ENCODE measurements around the gene GTF3C5. TPM values are rescaled to one million over a fixed set of nuclear protein-coding genes. Genes with fewer than 3 reads are reported as not detected.

The GTF3C5 gene
- total and polyA plus RNA-seq, 12 donors: 29.4 to 79.1 (median 36.6) TPM

DNA sequence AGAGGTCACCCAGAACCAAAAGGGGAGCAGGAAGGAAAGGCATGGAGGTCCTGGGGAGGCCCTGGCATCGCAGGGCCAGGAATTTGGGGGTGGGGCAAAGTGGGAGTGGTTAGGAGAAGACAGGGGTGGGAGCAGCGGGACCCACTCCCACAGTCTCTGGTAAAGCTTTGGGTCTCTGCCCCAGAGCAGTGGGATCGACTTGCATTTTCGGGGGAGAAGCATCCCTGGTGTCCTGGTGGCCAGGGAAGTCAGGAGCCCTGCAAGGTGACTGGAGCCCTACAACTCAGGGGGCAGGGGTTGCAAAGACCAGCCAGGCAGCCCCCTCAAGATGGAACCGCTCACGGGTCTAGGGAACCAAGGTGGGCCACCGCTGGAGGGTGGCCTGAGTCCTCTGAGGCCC is 22.4 kb upstream of the GTF3C5 start:
- peaks cover 0 to 35% (median 7%) of the 10 kb centered on the region in 7 donors for H3K27me3 ChIP-seq
- WGBS, 2 donors: 73 to 79% methylated on average over 7 of the region's 7 CpGs

GRCh38 chr9:133008824-133009223 is 22.0 kb upstream of the GTF3C5 start:
- TF ChIP-seq, protein P1, sequence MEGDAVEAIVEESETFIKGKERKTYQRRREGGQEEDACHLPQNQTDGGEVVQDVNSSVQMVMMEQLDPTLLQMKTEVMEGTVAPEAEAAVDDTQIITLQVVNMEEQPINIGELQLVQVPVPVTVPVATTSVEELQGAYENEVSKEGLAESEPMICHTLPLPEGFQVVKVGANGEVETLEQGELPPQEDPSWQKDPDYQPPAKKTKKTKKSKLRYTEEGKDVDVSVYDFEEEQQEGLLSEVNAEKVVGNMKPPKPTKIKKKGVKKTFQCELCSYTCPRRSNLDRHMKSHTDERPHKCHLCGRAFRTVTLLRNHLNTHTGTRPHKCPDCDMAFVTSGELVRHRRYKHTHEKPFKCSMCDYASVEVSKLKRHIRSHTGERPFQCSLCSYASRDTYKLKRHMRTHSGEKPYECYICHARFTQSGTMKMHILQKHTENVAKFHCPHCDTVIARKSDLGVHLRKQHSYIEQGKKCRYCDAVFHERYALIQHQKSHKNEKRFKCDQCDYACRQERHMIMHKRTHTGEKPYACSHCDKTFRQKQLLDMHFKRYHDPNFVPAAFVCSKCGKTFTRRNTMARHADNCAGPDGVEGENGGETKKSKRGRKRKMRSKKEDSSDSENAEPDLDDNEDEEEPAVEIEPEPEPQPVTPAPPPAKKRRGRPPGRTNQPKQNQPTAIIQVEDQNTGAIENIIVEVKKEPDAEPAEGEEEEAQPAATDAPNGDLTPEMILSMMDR (IDR thresholded peaks at IDR 0.05): no peak
- Histone ChIP-seq H3K36me3 (no peaks in the 10 kb centered on the region), H3K9me3 (peaks cover 0 to 18% (median 9%) of the 10 kb centered on the region in 11 donors), H3K4me1 (no peaks in the 10 kb centered on the region), H3K27ac (no peak overlapping the region), H3K4me3 (no peak overlapping the region), H3K27me3 (peaks cover 0 to 31% (median 2%) of the 10 kb centered on the region in 7 donors)
- WGBS, 2 donors: 78 to 91% methylated on average over 2 of the region's 2 CpGs
- intact Hi-C loops (cut with DNase I): no loop called here
- DNase-seq: no peak
- no peak for ATAC-seq

More for the DNA sequence above, 22.4 kb upstream of the GTF3C5 start:
- ATAC-seq: no peak
- Histone ChIP-seq H3K9me3 (peaks cover 0 to 16% (median 9%) of the 10 kb centered on the region in 11 donors), H3K27ac (no peak overlapping the region), H3K36me3 (no peaks in the 10 kb centered on the region), H3K4me3 (no peak overlapping the region), H3K4me1 (no peaks in the 10 kb centered on the region)
- intact Hi-C loops (cut with DNase I): no loop called here
- TF ChIP-seq, protein P1 (IDR thresholded peaks at IDR 0.05): no peak
- no peak for DNase-seq

DNA sequence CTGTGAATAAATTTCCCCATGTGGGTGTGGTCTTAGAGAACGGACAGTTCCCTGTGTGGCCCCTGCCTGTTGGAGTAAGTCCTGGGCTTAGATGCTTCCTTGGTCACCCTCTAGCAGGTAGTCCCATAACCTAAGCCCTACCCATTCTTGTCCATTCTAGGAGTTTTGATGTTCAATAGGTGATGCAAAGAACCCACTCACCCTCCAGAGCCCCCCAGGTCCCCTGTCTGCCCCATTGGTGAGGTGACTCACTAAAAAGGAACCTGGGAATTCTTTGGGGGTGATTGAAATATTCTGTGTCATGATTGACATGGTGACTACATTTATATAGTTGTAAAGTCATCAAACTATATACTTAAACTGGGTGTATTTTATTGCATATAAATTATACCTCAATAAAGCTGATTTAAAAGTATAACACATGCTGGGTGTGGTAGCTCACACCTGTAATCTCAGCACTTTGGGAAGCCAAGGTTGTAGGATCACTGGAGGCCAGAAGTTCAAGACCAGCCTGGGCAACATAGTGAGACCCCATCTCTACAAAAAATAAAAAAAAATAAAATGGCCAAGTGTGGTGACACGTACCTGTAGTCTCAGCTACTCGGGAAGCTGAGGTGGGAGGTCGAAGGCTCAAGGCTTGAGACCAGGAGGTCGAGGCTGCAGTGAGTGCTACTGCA is 20.8 kb upstream of the GTF3C5 start:
- H3K27me3 ChIP-seq: peaks cover 0 to 24% (median 0%) of the 10 kb centered on the region in 7 donors
- 76% methylated on average over 5 of the region's 5 CpGs for WGBS, 2 donors
- no peak for ATAC-seq
- no peak overlapping the region for H3K4me3 ChIP-seq
- H3K36me3 ChIP-seq: no peaks in the 10 kb centered on the region
- TF ChIP-seq, protein P1 (IDR thresholded peaks at IDR 0.05): no peak
- intact Hi-C loops (cut with DNase I): no loop called here
- no peak for DNase-seq
- H3K27ac ChIP-seq: no peak overlapping the region
- no peaks in the 10 kb centered on the region for H3K4me1 ChIP-seq
- peaks cover 0 to 28% (median 9%) of the 10 kb centered on the region in 11 donors for H3K9me3 ChIP-seq

DNA sequence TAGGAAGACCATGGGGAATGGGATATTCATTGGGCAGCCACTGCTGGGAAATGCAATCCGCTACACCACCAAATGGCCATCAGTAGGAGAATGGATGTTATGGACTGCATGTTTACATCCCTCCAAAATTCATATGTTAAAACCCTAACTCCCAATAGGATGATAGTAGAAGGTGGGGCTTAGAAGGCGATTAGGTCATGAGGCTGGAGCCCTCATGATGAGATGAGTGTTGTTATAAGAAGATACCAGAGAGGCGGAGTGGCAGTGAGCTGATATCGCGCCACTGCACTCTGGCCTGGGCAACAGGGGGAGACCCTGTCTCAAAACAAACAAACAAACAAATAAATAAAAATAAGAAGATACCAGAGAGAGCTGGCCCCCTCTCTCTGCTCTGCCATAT is 16.1 kb upstream of the GTF3C5 start:
- ATAC-seq: no peak
- WGBS, 2 donors: 92 to 95% methylated on average over 5 of the region's 5 CpGs

More for the DNA sequence above, 16.1 kb upstream of the GTF3C5 start:
- Histone ChIP-seq H3K27me3 (peaks cover 0 to 11% (median 0%) of the 10 kb centered on the region in 7 donors), H3K36me3 (no peaks in the 10 kb centered on the region), H3K9me3 (peaks cover 0 to 43% (median 9%) of the 10 kb centered on the region in 11 donors), H3K4me1 (no peaks in the 10 kb centered on the region), H3K27ac (no peak overlapping the region), H3K4me3 (no peak overlapping the region)
- TF ChIP-seq, protein P1 (IDR thresholded peaks at IDR 0.05): no peak
- no peak for DNase-seq
- intact Hi-C loops (cut with DNase I): no loop called here
